HG03521 (cell line): ENCODE results near the gene GPER1.
A peak's percentile ranks its signal among the peaks of the same experiment; 100 is the strongest.

Experiments
- ATAC-seq: cut with Tn5 transposase; IDR thresholded peaks from one replicate; pipeline ENCODE4 v1.9.1; 2021; ENCODE audit warnings: mild to moderate bottlenecking, moderate library complexity; ENCODE audit not compliant: unreplicated experiment

GPER1 gene

DNA sequence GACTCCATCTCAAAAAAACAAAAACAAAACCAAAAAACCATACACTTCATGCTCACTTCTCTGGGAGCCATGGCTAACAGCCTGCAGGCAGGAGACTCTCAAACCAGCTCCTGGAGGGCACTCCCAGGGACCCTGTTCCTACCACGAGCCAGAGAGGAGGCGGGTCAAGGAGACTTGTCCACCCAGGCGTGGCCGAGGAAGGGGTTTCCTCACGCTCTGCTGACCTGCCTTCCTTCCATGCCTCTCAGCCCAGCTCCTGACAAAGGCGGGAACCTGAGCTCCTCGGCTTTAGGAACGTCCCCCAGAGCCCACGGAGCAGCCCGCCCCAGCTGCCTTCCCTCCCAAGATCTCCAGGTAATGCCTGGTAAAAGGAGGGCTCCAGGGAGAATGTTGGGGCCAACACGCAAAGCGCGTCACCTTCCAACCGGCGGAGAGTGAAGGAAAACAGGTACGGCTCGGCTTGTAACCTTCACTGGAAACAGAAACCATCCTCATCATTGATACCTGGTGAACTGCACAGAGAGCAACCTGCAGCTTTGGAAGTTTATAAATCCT is 34.0 kb upstream of the GPER1 start:
- no peak for ATAC-seq

DNA sequence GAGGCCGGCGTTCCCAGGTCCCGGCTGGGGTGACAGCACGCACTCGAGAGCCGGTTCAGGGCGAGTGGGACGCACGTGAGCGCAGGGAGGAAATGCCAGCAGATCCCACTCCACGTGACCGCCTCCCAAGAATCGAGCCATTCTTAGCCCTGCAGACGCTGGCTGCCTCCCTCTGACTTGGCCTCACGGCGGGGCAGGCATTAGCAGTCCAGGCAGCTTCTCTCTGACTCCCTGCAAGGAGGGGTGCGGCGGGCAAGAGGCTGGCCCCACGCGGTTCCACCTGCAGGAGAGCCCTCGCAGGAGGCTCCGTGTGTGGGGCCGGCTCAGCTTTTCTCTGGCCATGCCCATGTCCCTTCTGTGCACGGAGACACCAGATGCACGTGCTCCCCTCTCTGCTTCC is 33.5 kb upstream of the GPER1 start:
- no peak for ATAC-seq

DNA sequence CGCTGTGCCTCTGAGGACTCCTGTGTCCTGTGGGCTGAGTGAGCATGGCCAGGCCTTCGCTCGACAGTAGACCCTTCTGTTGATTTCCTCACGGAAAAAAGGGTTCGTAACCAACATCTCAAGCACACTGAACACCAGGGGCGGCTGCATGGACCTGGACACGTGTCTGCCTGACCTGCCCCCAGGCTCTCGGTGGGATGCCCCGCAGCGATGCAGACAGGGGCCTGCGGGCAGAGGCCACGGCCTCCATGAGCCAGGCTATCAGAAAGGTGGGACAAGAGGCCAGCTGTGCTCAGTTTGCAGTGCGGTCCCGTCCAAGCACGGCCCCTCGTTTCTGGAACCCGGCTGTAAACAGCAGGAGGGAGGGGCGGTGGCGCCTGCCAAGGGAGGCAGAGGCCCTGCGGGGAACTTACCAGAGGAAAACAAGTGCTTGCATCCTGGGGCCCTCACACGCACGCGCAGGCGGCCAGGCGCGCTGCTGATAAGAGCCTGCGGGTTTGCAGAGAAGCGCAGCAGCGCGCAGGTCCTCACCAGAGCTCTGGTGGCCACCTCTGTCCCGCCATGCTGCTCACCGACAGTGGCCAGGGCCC is 33.0 kb upstream of the GPER1 start:
- no peak for ATAC-seq

DNA sequence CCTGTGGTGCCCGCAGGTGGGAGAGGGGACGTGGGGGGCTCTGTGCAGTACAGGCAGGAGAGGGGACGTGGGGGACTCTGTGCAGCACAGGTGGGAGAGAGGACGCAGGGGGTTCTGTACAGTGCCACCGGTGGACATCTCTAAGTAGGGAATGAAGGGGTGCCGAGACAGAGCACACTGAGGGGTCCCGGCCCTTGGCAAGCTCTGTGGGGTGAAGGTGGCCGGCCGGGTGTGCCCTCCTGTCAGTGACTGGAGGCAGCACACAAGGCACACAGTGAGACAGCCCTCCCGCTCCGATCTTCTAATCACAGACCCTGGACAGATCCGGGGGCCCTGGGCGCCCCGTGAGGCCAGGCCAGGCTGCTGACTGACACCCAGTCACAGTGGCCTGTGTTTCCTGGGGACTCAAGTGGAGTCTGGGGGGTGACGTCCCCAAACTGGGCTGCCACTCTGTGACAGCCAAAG is 32.4 kb upstream of the GPER1 start:
- ATAC-seq: no peak

DNA sequence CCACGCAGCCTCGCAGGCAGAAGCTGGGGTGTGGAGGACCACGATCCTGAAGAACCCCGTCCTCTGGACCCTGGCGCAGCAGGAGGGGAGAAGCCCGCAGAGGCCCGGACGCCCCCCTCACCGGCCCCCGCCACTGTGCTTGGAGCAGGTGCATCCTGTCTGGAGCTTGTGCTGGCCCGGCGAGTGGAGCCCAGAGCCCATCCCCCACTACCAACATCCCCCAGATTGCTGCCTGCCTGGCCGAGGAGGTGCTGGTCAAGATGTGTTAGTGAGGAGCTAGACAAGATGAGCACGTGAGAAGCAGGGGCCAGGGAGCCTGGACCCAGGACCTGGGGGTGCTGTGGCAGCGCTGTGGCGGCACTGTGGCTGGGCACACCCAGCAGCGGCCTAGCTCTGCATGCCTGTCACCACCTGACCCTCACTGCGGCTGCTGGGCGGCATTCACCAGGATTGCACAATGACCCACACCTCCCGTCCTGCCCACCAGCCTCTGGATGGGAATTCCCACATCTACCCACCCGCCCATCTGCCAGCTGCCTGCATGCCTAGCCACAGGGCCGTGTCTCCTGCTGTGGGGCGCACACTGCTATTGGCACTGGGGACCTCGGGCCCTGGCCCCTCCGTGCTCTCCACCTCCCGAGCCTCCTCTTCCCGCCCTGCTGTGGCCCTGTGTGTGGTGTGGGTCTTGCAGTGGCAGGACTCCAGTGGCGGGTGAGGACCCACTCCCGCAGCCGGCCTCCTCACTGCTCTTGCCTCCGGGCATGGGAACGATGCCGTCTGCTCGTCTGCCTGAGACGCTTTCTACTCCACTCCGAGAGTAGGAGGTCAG is 31.7 kb upstream of the GPER1 start:
- ATAC-seq: no peak

DNA sequence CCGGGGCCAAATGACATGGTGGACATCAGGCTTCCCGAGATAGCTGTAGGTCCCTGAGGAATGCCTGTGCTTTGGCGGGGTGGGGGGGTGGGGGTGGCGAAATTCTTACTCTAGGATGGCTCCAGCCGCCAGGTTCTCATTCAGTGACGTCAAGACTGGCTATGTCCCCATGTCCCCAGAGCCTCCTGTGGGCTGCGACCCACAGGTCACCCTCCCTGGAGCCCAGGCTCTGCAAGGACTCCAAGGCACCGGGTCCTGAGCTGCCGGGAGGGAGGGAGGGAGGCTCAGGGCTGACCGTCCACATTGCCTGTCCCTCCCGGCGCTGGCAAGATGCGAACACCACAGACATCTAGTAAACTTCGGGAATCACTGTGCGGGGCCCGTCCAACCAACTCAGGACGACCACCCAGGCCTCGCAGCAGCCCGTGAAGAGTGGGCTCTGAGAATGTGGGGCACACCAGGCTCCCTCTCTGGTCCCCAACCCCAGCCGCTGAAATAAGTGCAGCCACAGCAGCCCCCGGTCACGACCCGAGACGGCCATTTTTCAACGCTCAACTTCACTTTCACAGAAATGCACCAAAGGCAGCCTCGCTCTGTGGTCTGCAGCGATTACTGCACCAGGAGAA is 31.0 kb upstream of the GPER1 start:
- ATAC-seq: no peak

DNA sequence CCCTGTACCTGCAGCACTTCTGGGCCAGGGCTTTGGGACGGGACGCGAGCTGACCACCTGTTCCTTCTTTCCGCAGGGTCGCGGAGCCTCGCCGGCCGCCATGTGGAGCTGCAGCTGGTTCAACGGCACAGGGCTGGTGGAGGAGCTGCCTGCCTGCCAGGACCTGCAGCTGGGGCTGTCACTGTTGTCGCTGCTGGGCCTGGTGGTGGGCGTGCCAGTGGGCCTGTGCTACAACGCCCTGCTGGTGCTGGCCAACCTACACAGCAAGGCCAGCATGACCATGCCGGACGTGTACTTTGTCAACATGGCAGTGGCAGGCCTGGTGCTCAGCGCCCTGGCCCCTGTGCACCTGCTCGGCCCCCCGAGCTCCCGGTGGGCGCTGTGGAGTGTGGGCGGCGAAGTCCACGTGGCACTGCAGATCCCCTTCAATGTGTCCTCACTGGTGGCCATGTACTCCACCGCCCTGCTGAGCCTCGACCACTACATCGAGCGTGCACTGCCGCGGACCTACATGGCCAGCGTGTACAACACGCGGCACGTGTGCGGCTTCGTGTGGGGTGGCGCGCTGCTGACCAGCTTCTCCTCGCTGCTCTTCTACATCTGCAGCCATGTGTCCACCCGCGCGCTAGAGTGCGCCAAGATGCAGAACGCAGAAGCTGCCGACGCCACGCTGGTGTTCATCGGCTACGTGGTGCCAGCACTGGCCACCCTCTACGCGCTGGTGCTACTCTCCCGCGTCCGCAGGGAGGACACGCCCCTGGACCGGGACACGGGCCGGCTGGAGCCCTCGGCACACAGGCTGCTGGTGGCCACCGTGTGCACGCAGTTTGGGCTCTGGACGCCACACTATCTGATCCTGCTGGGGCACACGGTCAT is 30.3 kb upstream of the GPER1 start:
- no peak for ATAC-seq

DNA sequence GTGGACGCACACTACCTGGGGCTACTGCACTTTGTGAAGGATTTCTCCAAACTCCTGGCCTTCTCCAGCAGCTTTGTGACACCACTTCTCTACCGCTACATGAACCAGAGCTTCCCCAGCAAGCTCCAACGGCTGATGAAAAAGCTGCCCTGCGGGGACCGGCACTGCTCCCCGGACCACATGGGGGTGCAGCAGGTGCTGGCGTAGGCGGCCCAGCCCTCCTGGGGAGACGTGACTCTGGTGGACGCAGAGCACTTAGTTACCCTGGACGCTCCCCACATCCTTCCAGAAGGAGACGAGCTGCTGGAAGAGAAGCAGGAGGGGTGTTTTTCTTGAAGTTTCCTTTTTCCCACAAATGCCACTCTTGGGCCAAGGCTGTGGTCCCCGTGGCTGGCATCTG is 29.6 kb upstream of the GPER1 start:
- no peak for ATAC-seq

DNA sequence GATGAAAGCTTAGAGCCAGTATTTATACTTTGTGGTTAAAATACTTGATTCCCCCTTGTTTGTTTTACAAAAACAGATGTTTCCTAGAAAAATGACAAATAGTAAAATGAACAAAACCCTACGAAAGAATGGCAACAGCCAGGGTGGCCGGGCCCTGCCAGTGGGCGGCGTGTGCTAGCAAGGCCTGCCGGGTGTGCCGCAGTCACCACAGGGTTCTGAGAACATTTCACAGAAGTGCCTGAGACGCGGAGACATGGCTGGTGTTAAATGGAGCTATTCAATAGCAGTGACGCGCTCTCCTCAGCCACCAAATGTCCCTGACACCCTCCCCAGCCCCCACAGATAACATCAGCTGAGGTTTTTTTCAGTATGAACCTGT is 29.1 kb upstream of the GPER1 start:
- no peak for ATAC-seq

DNA sequence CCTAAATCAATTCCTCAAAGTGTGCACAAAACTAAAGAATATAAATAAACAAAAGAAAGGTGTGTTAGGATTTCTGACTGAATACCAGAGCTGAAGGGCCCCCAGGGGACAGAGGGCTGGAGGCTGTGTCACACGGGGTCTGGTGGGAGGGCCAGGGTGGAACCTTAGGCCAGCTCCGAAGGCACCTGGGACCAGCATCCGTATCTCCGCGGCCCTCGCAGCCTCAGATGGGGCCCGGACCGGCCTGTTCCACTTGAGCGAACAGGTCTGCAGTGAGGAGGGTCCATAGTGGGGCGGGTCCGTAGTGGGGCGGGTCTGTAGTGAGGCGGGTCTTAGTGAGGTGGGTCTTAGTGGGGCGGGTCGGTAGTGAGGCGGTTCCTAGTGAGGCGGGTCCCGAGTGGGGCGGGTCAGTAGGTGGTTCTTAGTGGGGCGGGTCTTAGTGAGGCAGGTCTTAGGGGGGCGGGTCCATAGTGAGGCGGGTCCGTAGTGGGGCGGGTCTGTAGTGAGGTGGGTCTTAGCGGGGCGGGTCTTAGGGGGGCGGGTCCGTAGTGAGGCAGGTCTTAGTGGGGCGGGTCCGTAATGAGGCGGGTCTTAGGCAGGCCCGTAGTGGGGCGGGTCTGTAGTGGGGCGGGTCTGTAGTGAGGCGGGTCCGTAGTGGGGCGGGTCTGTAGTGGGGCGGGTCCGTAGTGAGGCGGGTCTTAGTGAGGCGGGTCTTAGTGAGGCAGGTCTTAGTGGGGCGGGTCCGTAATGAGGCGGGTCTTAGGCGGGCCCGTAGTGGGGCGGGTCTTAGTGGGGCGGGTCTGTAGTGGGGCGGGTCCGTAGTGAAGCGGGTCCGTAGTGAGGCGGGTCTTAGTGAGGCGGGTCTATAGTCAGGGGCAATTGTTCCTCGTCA is 28.5 kb upstream of the GPER1 start:
- no peak for ATAC-seq

DNA sequence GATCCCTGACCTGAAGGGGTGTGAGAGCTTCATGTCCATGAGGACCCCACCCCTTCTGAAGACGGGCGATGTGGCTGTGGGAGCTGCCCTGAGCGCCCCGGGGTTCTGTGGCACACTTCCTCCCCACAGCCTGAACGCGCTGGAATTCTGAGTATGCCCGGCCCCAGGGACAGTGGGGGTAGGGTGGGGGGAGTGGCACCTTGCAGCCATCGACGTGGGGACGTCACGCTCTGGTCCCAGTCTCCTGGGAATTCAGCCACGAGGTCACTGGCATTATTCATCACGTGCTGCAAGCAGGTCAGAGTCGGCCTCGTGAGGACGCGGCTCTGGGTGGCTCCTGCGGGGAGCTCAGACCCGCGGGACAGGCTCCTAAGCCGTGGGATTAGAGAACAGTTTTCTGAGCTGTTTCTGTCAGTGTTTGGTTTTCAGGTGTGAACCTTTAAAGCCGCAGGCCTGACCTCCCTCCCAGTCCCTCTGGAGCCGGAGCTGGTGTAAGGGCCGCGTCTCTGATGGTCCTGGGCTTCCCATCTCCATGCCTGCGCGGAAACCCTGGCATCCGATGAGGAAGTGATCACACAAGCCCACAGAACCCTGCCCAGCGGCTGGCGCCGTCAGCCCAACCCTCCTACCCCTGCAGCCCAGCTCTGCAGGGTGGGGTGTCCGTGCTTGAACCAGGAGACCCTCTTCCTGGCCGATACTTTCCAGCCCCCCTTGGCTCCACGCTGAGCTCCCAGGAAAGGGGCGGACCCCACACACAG is 27.4 kb upstream of the GPER1 start:
- ATAC-seq: no peak

DNA sequence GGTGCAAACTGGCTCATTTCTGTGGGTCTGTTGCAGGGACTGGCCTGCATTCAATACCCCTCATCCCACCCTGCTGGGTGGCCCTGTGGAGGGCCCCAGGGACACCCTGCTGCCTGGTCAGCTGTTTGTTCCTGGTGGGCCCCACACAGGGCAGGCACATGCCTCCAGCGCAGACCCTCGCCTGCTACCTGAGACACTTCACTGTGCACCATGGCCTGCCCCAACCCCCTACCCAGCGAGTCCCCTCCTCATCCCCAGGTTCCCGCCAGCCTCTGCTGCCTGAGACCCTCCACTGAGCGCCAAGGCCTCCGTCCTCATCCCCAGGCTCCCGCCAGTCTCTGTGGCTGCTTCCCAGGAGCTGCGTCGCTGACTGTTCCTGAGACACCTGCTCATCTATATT is 26.7 kb upstream of the GPER1 start:
- no peak for ATAC-seq

DNA sequence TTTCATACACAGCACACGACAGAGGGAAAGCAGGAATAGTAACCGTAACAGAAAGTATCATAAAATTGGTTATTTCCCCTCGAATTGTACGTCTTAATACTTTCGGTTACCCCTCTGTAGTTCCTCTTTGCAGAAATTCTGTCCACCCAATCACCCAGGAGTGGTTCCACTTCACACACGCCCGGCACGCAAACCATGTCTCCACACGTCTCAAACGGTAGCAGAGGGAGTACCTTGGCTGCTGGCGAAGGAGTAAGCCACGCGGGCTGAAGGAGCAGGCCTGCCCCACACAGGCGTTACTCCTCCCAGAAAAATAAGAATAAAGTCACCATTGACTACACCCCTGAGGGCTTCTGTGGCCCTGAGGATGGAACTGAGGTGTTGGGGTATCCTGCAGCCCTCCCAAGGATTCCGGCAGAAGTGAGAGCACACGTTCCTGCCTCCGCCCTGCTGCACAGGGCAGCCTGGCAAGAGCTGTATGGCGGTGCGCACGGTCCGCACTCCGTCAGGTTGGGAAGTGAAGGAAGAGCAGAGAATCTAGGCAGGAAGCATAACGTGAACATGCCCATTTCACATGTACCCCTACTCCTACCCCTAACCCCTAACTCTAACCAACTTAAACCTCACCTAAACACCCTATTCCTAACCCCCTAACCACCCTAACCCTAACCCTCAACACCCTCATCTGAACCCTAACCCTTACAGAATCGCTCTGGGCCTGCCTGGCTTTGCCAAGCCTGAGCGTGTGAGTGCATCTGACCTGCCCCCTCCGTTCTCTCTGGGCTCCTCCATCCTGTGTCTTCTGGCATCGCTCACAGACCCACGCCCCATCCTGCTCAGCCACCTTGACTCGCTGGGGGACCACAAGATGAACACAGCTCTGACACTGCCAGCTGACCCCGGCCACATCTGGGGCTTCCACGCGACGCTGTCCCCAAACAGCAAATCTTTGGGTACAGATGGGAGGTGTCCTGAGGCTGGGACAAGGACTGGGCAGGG is 25.3 kb upstream of the GPER1 start:
- ATAC-seq: peak; percentile 52

DNA sequence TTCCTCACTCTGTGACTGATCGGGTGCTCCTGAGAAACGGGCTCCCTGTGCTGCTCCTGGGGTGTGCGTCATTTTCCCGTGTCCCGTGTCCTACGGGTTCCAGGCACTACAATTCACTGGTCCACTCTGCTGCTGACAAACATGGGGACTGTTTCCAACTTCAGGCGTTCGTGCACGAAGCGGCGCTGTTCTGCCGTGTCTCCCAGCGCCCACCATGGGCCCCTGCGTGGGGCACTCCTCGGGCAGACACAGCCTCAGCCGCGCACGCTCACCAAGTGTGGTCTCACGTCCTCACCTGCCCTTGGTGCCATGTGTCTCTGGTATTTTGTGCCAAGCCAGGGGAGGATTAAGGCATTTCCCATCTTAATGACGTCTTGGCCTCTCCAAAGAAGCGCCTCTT is 24.6 kb upstream of the GPER1 start:
- ATAC-seq: no peak

DNA sequence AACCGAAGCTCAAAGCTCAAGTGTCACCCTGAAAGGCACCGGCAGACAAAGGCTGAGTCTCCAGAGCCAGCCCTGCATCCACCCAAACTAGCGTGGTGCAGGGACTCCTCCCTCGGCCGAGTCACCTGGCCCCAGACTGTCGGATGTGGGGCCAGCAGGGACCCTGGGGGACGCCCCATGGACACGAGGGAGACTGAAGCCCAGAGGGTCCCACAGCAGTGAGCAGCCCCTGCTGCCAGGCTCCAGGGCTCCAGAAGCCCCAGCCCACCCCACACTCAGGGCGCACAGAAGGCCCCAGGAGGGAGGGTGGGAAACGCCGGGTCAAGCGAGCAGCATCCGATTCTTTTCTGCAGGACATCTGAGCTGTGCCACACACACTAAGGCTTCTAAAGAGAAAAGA is 23.3 kb upstream of the GPER1 start:
- no peak for ATAC-seq

DNA sequence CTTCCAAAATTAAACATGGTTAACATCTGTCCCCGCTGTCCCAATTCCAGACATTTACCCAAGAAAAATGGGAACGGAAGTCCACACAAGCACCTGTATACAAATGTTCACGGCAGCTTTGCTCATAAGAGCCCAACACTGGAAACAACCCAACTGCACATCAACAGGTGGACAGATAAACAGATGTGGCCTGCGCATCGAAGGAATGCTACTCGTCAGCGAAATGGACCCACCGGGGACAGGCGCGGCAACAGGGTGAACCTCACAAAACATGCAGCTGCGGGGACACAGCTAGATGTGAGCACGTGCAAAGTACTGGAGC is 22.7 kb upstream of the GPER1 start:
- no peak for ATAC-seq

DNA sequence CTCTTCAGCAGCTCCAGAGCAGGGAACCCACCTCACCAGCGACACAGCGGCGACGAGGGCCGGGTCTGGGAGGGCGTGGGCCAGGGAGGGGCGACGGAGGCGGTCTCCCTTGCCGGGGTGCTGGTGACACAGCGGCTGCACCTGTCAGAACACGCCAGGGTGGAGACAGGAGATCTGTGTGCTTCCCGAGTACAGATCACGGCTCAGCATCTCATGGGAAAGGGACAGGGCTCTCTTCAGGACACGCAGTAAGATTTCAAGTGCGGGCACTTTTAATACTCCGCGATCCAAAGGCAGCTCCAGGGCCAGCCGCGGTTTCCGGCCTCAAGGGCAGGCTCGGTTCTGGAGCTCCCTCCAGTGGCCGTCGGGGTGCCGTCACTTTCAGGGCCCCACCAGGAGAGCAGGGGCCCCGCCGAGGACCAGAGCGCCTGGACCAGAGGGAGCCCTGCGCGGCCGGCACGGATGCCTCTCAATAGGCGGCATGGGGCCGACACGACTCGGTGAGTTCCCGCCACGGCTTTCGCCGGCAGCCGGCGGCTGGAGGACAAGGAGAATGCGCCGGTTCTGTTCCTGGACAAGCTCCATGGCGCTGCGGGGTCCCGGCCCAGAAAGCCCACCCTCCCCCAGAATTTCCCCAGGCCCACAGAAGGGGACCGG is 22.2 kb upstream of the GPER1 start:
- ATAC-seq: peak; percentile 46

DNA sequence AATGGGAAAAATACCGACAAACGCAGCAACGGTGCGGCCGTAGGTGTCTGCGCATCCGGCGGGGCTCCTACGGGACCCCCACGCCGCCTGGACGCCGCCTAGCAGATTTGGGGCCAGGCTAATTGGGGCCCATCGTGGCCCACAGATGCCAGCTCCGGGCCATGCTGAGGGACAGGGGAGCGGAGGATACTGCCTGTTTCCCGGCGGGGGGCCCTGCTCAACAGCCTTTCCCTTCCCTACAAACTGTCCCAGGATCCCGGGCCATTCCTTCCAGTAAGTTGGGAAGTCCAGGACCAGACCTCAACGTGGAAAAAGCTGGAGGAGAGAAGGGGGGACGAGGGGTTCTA is 21.7 kb upstream of the GPER1 start:
- ATAC-seq: no peak
